Fibroblast of lung (primary cell): Measurements from ENCODE around the gene TSBP1.

ENCODE experiments used
- CTCF ChIP-seq, 2 donors: IDR thresholded peaks in 1 of 2; conservative IDR thresholded peaks in 1 of 2; 1 replicate in 1 of 2; 2 replicates in 1 of 2; pipeline ENCODE4 v1.5.1; 2011 to 2012; ENCODE audit warnings: low read length in 2 of 2, control low read depth in 1 of 2, inconsistent platforms in 1 of 2, low read depth in 1 of 2, mild to moderate bottlenecking in 1 of 2
- EZH2 ChIP-seq: IDR thresholded peaks from 2 replicates; pipeline ENCODE4 v1.5.1; 2012; ENCODE audit warnings: low read length, control low read depth, mild to moderate bottlenecking; ENCODE audit errors: missing control alignments

- TF ChIP-seq CTCF (conservative IDR thresholded peaks at IDR 0.05 in 1 of 2, IDR thresholded peaks at IDR 0.05 in 1 of 2; ENCODE audit: low read depth in 1 of 2, low read length in 2 of 2): no peak
- TF ChIP-seq EZH2: no peak
Observed at GRCh38 chr6:32370505-32370904, 1.2 kb downstream of the TSBP1 start.
